Neutrophil (primary cell): ENCODE data around the gene CCNI2.

Experiments used
- H3K27ac ChIP-seq: fragments of 200-600 bp; sonication (generic); 2 replicates; pipeline ENCODE4 v1.5.1; 2016; ENCODE audit warnings: mild to moderate bottlenecking, moderate library complexity
- H3K27me3 ChIP-seq: fragments of 200-600 bp; sonication (generic); 2 replicates; pipeline ENCODE4 v1.6.0; 2016; ENCODE audit warnings: mild to moderate bottlenecking
- H3K36me3 ChIP-seq: fragments of 200-600 bp; sonication (generic); 2 replicates; pipeline ENCODE4 v1.5.1; 2017
- H3K4me1 ChIP-seq, 2 experiments: fragments of 200-600 bp in 1 of 2; sonication (generic) in 1 of 2; 1 replicate in 1 of 2; 2 replicates in 1 of 2; pipeline versions ENCODE4 v1.5.1 to v1.6.1; 2013 to 2016; ENCODE audit warnings: low read depth in 1 of 2, low read length in 1 of 2, mild to moderate bottlenecking in 1 of 2, moderate library complexity in 1 of 2; ENCODE audit not compliant: control insufficient read depth in 1 of 2, insufficient read depth in 1 of 2
- H3K4me3 ChIP-seq, 2 experiments: fragments of 200-600 bp in 1 of 2; sonication (generic) in 1 of 2; 1 replicate in 1 of 2; 2 replicates in 1 of 2; pipeline ENCODE4 v1.5.1; 2013 to 2016; ENCODE audit warnings: low read depth in 1 of 2, low read length in 1 of 2, mild to moderate bottlenecking in 1 of 2, moderate library complexity in 1 of 2
- H3K9me3 ChIP-seq: fragments of 200-600 bp; sonication (generic); 2 replicates; pipeline ENCODE4 v1.5.1; 2016
- TF ChIP-seq, protein P1 (sequence below): fragments of 200-600 bp; sonication (generic); IDR thresholded peaks from 2 replicates; pipeline ENCODE4 v1.5.1; 2016; ENCODE audit warnings: antibody characterized with exemption

The CCNI2 gene

DNA sequence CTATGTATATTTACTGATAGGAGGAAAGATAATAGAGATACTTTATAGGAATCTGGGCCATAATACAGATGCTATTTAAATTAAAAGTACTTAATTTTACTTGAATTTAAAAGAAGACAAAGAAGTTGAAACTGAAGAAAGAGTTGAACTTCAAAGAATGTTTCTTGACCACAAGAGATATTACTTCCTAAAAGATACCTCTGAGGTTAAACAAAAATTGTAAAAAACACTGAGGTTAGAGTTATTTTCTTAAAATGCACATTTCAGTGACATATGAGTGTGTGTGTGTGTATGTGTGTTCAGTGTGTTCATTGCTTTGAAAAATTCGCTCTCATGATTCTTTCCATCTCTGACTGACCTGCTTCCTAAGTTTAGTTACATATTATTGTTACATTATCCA is 33.4 kb downstream of the CCNI2 start:
- Histone ChIP-seq H3K36me3 (no peaks in the 10 kb centered on the region), H3K27me3 (peaks cover 99% of the 10 kb centered on the region), H3K4me3 (no peak overlapping the region), H3K27ac (no peak overlapping the region), H3K9me3 (no peaks in the 10 kb centered on the region), H3K4me1 (peaks cover 0 to 11% of the 10 kb centered on the region in 2 experiments)
- TF ChIP-seq, protein P1, sequence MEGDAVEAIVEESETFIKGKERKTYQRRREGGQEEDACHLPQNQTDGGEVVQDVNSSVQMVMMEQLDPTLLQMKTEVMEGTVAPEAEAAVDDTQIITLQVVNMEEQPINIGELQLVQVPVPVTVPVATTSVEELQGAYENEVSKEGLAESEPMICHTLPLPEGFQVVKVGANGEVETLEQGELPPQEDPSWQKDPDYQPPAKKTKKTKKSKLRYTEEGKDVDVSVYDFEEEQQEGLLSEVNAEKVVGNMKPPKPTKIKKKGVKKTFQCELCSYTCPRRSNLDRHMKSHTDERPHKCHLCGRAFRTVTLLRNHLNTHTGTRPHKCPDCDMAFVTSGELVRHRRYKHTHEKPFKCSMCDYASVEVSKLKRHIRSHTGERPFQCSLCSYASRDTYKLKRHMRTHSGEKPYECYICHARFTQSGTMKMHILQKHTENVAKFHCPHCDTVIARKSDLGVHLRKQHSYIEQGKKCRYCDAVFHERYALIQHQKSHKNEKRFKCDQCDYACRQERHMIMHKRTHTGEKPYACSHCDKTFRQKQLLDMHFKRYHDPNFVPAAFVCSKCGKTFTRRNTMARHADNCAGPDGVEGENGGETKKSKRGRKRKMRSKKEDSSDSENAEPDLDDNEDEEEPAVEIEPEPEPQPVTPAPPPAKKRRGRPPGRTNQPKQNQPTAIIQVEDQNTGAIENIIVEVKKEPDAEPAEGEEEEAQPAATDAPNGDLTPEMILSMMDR: no peak

DNA sequence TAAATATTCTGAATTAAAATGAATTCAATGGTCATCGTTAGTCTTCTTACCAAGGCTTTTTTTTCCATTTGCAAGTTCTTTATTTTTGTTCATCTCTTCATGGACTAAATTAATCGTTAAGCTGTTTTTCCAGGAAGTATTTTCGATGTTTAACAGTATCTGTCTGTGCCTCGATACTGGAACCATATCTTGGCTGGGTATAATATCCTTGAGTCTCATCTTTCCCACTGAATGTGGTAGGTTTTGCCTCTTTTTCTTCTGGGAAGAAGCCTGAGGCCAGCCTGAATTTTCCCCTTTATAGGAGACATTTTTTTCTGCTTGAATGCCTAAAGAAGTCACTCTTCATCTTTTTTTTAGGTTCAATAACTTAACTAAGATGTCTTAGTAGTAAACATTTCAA is 33.8 kb downstream of the CCNI2 start:
- Histone ChIP-seq H3K4me1 (peaks cover 0 to 11% of the 10 kb centered on the region in 2 experiments), H3K9me3 (no peaks in the 10 kb centered on the region), H3K36me3 (no peaks in the 10 kb centered on the region), H3K27ac (no peak overlapping the region), H3K27me3 (peaks cover 99% of the 10 kb centered on the region), H3K4me3 (no peak overlapping the region)
- TF ChIP-seq, protein P1: no peak

DNA sequence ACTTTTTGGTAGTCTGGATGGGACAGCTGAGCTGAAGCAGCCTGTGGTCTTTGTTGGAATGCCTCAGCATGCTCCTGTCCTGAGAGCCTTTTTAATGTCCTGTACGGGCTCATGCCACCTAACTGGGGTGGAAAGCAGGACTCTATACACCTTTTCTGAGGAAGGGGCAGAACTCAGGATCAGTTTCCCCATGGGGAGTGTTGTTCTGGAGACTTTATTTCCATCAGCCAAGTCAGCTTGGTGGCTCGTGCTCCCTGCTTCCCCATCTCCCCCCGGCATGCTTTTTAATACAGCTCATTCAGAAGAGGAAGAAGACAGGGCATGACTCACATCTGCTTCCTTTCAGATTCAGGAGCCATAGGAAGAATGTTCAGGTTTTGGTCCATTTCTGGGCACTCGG is 34.9 kb downstream of the CCNI2 start:
- TF ChIP-seq, protein P1: no peak
- Histone ChIP-seq H3K9me3 (no peaks in the 10 kb centered on the region), H3K4me3 (no peak overlapping the region), H3K27ac (no peak overlapping the region), H3K27me3 (peaks cover 98% of the 10 kb centered on the region), H3K36me3 (no peaks in the 10 kb centered on the region), H3K4me1 (peaks cover 0 to 5% of the 10 kb centered on the region in 2 experiments)

DNA sequence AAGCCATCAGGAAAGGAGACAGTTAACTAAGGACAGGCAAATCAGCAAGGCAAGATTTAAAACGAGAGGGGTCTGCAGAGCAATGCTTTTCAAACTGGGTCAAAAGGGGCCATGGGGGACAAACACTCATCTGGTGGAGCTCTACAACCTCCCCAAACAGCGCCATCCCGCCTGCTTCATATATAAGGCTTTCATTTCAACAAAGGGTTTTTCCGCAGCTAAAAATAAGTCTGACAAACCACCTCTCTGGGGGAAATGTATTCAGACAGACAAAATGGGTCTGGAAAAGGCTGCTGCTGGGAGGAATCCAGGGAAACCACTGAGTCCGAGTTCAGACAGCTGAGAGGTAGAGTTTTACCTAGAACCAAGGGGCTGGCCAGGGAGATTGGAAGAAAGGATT is 38.1 kb downstream of the CCNI2 start:
- H3K27ac ChIP-seq: no peak overlapping the region
- H3K9me3 ChIP-seq: no peaks in the 10 kb centered on the region
- TF ChIP-seq, protein P1: no peak
- peaks cover 72% of the 10 kb centered on the region for H3K27me3 ChIP-seq
- H3K36me3 ChIP-seq: no peaks in the 10 kb centered on the region
- H3K4me3 ChIP-seq: no peak overlapping the region
- H3K4me1 ChIP-seq: no peaks in the 10 kb centered on the region

DNA sequence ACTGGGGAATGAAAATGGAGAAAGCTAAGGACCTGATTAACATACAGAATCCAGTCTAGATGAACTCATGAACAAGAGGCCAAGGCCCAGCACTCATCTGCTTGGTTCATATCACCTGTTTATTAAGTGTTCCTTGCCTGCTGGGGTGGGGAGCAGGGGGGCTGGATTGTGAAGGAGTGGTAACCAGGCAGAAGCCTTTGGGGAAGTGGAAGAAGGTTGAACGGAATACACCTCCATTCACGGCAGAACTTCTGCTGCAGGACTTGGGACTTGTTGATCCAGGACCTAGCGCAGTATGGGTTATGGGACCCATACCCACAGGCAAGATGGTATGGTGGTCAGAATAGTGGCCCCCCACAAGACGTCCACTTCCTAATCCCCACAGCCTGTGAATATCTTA is 38.6 kb downstream of the CCNI2 start:
- Histone ChIP-seq H3K27me3 (peaks cover 67% of the 10 kb centered on the region), H3K9me3 (no peaks in the 10 kb centered on the region), H3K27ac (no peak overlapping the region), H3K4me3 (no peak overlapping the region), H3K36me3 (no peaks in the 10 kb centered on the region), H3K4me1 (no peaks in the 10 kb centered on the region)
- TF ChIP-seq, protein P1: no peak

DNA sequence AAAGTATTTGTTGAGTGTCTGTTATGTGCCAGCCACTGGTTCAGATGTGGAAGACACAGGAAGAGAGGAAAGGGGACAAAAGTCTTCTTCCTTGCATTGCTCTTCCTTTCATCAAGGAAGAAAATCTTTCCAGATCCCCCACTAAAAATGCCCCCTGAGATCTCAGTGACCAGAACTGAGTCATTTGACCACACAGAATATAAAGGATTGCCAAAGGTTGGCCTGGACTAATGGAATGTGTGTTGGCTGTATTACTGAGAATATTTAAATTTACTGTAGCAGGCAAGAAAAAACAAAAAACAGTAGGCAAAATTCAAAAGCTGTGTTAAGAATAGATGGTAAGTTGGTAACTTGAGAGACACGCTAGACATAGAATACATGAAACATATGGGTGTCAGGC is 39.9 kb downstream of the CCNI2 start:
- H3K27me3 ChIP-seq: peaks cover 62% of the 10 kb centered on the region
- no peaks in the 10 kb centered on the region for H3K4me1 ChIP-seq
- no peak overlapping the region for H3K27ac ChIP-seq
- H3K36me3 ChIP-seq: no peaks in the 10 kb centered on the region
- TF ChIP-seq, protein P1: no peak
- H3K4me3 ChIP-seq: no peak overlapping the region
- no peaks in the 10 kb centered on the region for H3K9me3 ChIP-seq
